Lung (tissue), 12 donors: Measurements from ENCODE around the gene DRC3. TPM values are rescaled to one million over a fixed set of nuclear protein-coding genes. Genes with fewer than 3 reads are reported as not detected.

Source experiments
- ATAC-seq: fragments of 200-7000 bp; cut with Tn5 transposase; one replicate; pipeline ENCODE4 v1.9.1; 2020; ENCODE audit warnings: moderate number of reproducible peaks; ENCODE audit not compliant: insufficient read depth, low FRiP score
- DNase-seq, 3 donors: peaks; one replicate each; pipeline ENCODE4 v3.0.0-alpha.2; 2013 to 2017
- H3K27ac ChIP-seq, 2 donors: one replicate each; pipeline ENCODE4 v1.5.1; 2013; ENCODE audit warnings: mild to moderate bottlenecking in 2 of 2, moderate library complexity in 2 of 2, control low read depth in 1 of 2, inconsistent platforms in 1 of 2, low read depth in 1 of 2, low read length in 1 of 2
- H3K27me3 ChIP-seq, 3 donors: one replicate each; pipeline ENCODE4 v1.5.1; 2013; ENCODE audit warnings: low read length in 2 of 3; ENCODE audit not compliant: control insufficient read depth in 3 of 3, insufficient read depth in 3 of 3
- H3K36me3 ChIP-seq, 4 donors: one replicate each; pipeline ENCODE4 v1.5.1; 2013; ENCODE audit warnings: low read length in 4 of 4, mild to moderate bottlenecking in 1 of 4, moderate library complexity in 1 of 4; ENCODE audit not compliant: control insufficient read depth in 4 of 4, insufficient read depth in 4 of 4
- H3K4me1 ChIP-seq, 5 donors: one replicate each; pipeline ENCODE4 v1.5.1; 2013; ENCODE audit warnings: low read length in 5 of 5, mild to moderate bottlenecking in 2 of 5, moderate library complexity in 1 of 5; ENCODE audit not compliant: control insufficient read depth in 5 of 5, insufficient read depth in 5 of 5
- H3K4me3 ChIP-seq: one replicate; pipeline ENCODE4 v1.5.1; 2013; ENCODE audit warnings: mild to moderate bottlenecking, control low read depth, moderate library complexity
- H3K9ac ChIP-seq, 2 donors: one replicate each; pipeline ENCODE4 v1.5.1; 2013; ENCODE audit warnings: low read length in 2 of 2, control low read depth in 1 of 2; ENCODE audit not compliant: insufficient read depth in 1 of 2
- H3K9me3 ChIP-seq, 4 donors: one replicate each; pipeline ENCODE4 v1.5.1; 2013; ENCODE audit warnings: low read length in 3 of 4, mild to moderate bottlenecking in 1 of 4, moderate library complexity in 1 of 4; ENCODE audit not compliant: control insufficient read depth in 4 of 4, insufficient read depth in 3 of 4
- WGBS, 2 donors: extraction: QIAGEN DNeasy Blood & Tissue Kit; methylation state at CpG; one replicate each; pipeline ENCODE4 v1.1.7; 2013; 5-methylcytosine and 5-hydroxymethylcytosine counted together
- polyA plus RNA-seq, 2 donors: library from polyadenylated mRNA; stranded (reverse); fragments of 200-250 nt; gene quantifications; one replicate each; pipeline ENCODE4 v1.2.1, GENCODE V29; 2013
- total RNA-seq, 2 donors: library from RNA; depleted of rRNA in 1 of 2; stranded (reverse); fragments of >200 nt in 1 of 2; gene quantifications; one replicate each; pipeline ENCODE4 v1.2.1, GENCODE V29; 2014 to 2021
- TF ChIP-seq, protein P1 (sequence below): IDR thresholded peaks from 2 replicates; pipeline ENCODE4 v1.5.1; 2012; ENCODE audit warnings: mild to moderate bottlenecking; ENCODE audit errors: control extremely low read depth, extremely low read depth
- donor health status: control.
- donor health status: control.
- donor health status: Bipolar disorder and iron deficiency.
- donor health status: healthy.
- donor health status: DM: yes; HTN: yes; CAD: no.

The DRC3 gene
- total and polyA plus RNA-seq, 4 donors: 6.6 to 29.5 (median 13.5) TPM

DNA sequence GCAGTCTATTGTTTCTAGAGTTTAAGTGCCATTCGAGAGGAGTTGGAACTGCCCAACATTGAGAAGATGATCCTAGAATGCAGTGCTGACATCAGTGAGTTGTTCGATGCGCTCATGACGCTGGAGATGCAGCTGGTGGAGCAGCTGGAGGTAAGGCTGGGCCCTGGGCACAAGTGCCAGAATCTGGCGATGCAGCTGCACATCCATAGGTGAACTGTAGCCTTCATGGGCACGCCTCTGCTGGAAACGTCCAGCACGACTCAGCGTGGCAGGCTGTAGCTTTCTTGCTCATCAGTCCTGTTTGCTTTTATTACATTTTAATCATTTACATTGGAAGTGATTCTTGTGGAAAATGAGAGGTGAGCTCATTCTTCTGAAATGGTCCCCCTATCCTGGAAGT, 31.7 kb downstream of the DRC3 start:
- Histone ChIP-seq H3K4me3 (no peak overlapping the region), H3K27me3 (no peaks in the 10 kb centered on the region), H3K9me3 (no peaks in the 10 kb centered on the region), H3K27ac (no peak overlapping the region), H3K36me3 (peaks cover 0 to 18% (median 1%) of the 10 kb centered on the region in 4 donors), H3K9ac (no peak overlapping the region), H3K4me1 (no peaks in the 10 kb centered on the region)
- no peak for DNase-seq
- ATAC-seq: no peak
- TF ChIP-seq, protein P1, sequence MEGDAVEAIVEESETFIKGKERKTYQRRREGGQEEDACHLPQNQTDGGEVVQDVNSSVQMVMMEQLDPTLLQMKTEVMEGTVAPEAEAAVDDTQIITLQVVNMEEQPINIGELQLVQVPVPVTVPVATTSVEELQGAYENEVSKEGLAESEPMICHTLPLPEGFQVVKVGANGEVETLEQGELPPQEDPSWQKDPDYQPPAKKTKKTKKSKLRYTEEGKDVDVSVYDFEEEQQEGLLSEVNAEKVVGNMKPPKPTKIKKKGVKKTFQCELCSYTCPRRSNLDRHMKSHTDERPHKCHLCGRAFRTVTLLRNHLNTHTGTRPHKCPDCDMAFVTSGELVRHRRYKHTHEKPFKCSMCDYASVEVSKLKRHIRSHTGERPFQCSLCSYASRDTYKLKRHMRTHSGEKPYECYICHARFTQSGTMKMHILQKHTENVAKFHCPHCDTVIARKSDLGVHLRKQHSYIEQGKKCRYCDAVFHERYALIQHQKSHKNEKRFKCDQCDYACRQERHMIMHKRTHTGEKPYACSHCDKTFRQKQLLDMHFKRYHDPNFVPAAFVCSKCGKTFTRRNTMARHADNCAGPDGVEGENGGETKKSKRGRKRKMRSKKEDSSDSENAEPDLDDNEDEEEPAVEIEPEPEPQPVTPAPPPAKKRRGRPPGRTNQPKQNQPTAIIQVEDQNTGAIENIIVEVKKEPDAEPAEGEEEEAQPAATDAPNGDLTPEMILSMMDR: no peak
- 86 to 91% methylated on average over 9 of the region's 9 CpGs for WGBS, 2 donors

DNA sequence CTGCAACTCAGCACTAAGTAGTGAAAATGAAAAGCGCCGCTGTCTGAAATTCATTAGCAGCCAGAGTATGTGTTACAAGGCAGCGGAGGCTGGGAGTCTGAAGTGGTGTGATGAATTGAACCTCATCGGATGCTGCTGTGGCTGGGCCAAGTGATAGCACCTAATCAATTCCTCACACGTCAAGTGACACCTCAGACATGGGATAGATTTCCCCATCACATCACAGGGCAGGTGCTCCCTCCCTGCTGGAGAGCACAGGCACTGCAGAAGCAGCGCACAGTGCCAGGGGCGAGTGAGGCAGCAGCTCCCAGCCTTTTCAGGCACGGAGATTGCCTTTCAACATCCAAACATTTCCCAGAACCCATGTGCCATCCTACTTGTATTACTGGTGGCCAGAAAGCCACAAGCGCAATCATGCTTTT, 32.2 kb downstream of the DRC3 start:
- no peaks in the 10 kb centered on the region for H3K9me3 ChIP-seq
- H3K27ac ChIP-seq: no peak overlapping the region
- no peak for DNase-seq
- 86 to 88% methylated on average over 9 of the region's 9 CpGs for WGBS, 2 donors
- no peak for ATAC-seq
- H3K4me1 ChIP-seq: no peaks in the 10 kb centered on the region
- no peak overlapping the region for H3K9ac ChIP-seq
- H3K27me3 ChIP-seq: no peaks in the 10 kb centered on the region
- TF ChIP-seq, protein P1: no peak
- no peak overlapping the region for H3K4me3 ChIP-seq
- peaks cover 0 to 21% (median 1%) of the 10 kb centered on the region in 4 donors for H3K36me3 ChIP-seq

DNA sequence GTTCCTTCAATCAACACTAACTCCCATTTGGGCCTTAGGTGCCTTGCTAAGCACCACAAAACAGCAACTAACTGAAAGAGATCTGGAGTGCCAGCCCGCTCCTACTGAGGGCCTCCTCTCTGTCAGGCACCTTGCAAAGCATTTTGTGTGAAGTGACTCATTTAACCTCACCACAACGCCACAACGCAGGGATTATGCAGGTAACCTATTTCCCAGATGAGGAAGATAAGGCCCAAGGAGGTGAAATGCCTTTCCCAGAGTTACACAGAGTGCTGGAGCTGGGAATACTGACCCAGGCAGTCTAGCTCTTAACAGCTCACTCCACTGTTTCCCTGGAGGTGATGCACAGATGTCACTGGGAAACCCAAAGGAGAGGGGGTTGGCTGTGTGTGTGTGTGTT, 32.8 kb downstream of the DRC3 start:
- no peak overlapping the region for H3K9ac ChIP-seq
- no peak overlapping the region for H3K4me3 ChIP-seq
- no peaks in the 10 kb centered on the region for H3K4me1 ChIP-seq
- H3K27me3 ChIP-seq: no peaks in the 10 kb centered on the region
- H3K36me3 ChIP-seq: peaks cover 0 to 24% (median 4%) of the 10 kb centered on the region in 4 donors
- H3K27ac ChIP-seq: no peak overlapping the region
- H3K9me3 ChIP-seq: no peaks in the 10 kb centered on the region
- no peak for ATAC-seq
- DNase-seq: no peak
- 89 to 90% methylated on average over 3 of the region's 3 CpGs for WGBS, 2 donors
- TF ChIP-seq, protein P1: no peak
